ENCODE data around the gene NBEAL2.

DNA sequence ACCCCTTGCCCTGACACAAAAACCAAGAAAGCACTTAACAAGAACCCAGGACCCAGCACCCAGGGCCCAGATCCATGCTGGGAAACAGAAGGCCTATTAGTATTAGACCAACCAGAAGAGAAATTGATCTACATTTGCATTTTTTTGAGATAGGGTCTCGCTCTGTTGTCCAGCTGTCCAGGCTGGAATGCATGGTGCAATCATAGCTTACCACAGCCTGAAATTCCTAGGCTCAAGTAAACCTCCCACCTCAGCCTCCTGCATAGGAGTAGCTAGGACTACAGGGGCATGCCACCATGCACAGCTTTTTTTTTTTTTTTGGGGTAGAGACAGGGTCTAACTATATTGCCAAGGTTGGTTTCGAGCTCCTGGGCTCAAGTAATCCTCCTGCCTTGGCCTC, 29.3 kb upstream of the NBEAL2 start:
- TF ChIP-seq, protein P1, sequence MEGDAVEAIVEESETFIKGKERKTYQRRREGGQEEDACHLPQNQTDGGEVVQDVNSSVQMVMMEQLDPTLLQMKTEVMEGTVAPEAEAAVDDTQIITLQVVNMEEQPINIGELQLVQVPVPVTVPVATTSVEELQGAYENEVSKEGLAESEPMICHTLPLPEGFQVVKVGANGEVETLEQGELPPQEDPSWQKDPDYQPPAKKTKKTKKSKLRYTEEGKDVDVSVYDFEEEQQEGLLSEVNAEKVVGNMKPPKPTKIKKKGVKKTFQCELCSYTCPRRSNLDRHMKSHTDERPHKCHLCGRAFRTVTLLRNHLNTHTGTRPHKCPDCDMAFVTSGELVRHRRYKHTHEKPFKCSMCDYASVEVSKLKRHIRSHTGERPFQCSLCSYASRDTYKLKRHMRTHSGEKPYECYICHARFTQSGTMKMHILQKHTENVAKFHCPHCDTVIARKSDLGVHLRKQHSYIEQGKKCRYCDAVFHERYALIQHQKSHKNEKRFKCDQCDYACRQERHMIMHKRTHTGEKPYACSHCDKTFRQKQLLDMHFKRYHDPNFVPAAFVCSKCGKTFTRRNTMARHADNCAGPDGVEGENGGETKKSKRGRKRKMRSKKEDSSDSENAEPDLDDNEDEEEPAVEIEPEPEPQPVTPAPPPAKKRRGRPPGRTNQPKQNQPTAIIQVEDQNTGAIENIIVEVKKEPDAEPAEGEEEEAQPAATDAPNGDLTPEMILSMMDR (IDR thresholded peaks at IDR 0.05), result no peak
- TF ChIP-seq POLR2A (IDR thresholded peaks at IDR 0.05), result no peak

Measured in testis (tissue), 2 donors.